ENCODE results near the gene ANKMY1.
"Not testable (repeated sequence)": the region's sequence is repeated elsewhere in the genome, so short reads cannot be mapped to it uniquely, and the experiment has no call there.

ANKMY1 gene

GRCh38 chr2:240501531-240501991 lies 56.2 kb downstream of the ANKMY1 start:
- no peak for DNase-seq

- no peak for DNase-seq
These were observed 57.0 kb downstream of the ANKMY1 start for GRCh38 chr2:240500561-240501423.

GRCh38 chr2:240499309-240500301 lies 58.2 kb downstream of the ANKMY1 start:
- no peak for DNase-seq

- DNase-seq: no peak
These were observed 58.9 kb downstream of the ANKMY1 start for GRCh38 chr2:240498958-240499260.

GRCh38 chr2:240498171-240498957 lies 59.4 kb downstream of the ANKMY1 start:
- no peak for DNase-seq

GRCh38 chr2:240497082-240497481 lies 60.7 kb downstream of the ANKMY1 start:
- not testable (repeated sequence) for DNase-seq

- DNase-seq: not testable (repeated sequence)
These were observed 62.8 kb downstream of the ANKMY1 start for GRCh38 chr2:240494942-240495341.

GRCh38 chr2:240494194-240494793 lies 63.5 kb downstream of the ANKMY1 start:
- no peak for DNase-seq

GRCh38 chr2:240491483-240491882 lies 66.3 kb downstream of the ANKMY1 start:
- no peak for DNase-seq

GRCh38 chr2:240482141-240482540 lies 75.6 kb downstream of the ANKMY1 start:
- no peak for DNase-seq

GRCh38 chr2:240481720-240482119 lies 76.1 kb downstream of the ANKMY1 start:
- no peak for DNase-seq

- no peak for DNase-seq
These were observed 76.8 kb downstream of the ANKMY1 start for GRCh38 chr2:240480834-240481623.

GRCh38 chr2:240479111-240479501 lies 78.7 kb downstream of the ANKMY1 start:
- no peak for DNase-seq

GRCh38 chr2:240478346-240479110 lies 79.3 kb downstream of the ANKMY1 start:
- DNase-seq: no peak

- DNase-seq: no peak
These were observed 79.9 kb downstream of the ANKMY1 start for GRCh38 chr2:240477916-240478315.

GRCh38 chr2:240473211-240473610 lies 84.6 kb downstream of the ANKMY1 start:
- DNase-seq: no peak

GRCh38 chr2:240472078-240472790 lies 85.6 kb downstream of the ANKMY1 start:
- DNase-seq: no peak

GRCh38 chr2:240469740-240470139 lies 88.0 kb downstream of the ANKMY1 start:
- DNase-seq: no peak

GRCh38 chr2:240469239-240469636 lies 88.5 kb downstream of the ANKMY1 start:
- DNase-seq: no peak

Data from activated CD4-positive, alpha-beta T cell treated with anti-CD3 and anti-CD28 coated beads, Interleukin-2, amount 50 U/mL, for 1 hour (primary cell).